IPS-11a (cell line): Measurements from ENCODE around the gene EIF4G1.

Experiments used
- H3K4me3 ChIP-seq: one replicate; pipeline ENCODE4 v1.5.1; 2013; ENCODE audit warnings: low read depth, low read length, control low read depth

The EIF4G1 gene

DNA sequence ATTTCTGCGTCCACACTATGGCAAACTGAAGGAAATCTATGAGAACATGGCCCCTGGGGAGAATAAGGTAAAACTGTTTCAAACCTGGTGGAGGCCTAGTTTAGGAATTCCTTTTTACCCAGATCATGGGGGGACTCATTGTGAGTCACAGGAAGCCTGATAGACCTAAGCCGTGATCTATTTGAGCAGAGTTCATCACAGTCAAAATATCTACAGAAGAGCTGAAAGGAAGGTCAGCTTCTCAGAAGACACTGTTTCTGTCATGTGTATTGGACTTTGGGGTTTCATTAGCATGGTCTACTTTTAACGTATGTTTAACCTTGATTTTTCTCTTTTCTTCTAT lies 14.1 kb upstream of the EIF4G1 start:
- peak overlapping the region; percentile 83 for H3K4me3 ChIP-seq

DNA sequence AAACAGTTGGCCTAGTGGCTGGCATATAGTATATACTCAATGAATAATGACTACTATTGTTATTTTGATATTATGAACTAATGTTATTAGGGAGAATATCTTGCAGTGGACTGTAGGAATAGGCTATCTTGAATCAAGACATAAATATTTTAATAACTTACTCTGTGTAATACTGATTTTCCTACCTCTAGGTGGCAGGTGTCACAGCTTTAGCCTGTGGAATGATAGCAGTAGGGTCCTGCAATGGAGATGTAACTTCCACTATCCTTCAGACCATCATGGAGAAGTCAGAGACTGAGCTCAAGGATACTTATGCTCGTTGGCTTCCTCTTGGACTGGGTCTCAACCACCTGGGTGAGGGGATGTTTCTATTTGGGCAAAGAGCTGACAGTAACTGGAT lies 8.8 kb upstream of the EIF4G1 start:
- no peak overlapping the region for H3K4me3 ChIP-seq

DNA sequence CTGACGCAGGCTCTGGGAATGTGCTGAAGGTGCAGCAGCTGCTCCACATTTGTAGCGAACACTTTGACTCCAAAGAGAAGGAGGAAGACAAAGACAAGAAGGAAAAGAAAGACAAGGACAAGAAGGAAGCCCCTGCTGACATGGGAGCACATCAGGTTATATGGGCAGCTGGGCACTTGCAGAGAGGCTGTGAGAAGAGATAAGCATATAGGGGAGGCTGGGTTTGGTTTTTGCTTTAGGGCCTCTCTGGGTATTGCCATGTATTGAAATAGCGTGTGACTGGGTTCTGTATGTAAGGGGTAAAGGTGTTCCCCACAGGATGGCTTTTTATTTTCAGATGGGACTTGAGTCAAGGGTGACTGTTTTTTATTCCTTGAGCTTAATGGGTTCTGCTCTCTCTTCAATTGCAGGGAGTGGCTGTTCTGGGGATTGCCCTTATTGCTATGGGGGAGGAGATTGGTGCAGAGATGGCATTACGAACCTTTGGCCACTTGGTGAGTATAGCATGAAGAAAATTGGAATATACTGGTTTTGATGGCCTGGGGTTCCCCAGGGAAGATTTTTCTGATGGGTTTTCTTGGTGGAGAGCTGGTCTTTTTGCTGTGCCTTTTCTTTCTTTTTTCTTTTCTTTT lies 7.9 kb upstream of the EIF4G1 start:
- no peak overlapping the region for H3K4me3 ChIP-seq

DNA sequence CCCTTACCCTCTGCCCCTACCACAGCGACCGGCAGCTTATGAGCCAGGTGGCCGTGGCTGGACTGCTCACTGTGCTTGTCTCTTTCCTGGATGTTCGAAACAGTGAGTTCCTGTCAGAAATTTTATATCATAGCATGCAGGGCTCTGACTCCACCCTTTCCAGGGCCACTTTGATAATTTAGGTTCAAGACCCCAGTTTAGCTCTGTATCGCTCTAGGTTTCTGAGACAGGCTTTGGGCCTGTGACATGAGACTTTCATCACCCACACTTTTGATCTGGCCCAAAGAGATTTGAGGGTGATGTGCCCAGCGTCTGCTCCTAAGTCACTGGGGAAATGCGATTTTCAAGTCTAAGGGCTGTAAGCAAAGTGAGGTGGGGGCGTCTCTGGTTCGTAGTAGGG lies 6.5 kb upstream of the EIF4G1 start:
- no peak overlapping the region for H3K4me3 ChIP-seq

DNA sequence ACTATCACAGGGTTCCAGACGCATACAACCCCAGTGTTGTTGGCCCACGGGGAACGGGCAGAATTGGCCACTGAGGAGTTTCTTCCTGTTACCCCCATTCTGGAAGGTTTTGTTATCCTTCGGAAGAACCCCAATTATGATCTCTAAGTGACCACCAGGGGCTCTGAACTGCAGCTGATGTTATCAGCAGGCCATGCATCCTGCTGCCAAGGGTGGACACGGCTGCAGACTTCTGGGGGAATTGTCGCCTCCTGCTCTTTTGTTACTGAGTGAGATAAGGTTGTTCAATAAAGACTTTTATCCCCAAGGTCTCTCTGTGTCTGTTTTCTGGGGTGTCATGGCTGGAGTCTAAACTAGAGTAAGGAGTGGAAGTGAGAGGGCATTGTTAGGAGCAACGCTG lies 5.7 kb upstream of the EIF4G1 start:
- H3K4me3 ChIP-seq, result no peak overlapping the region

DNA sequence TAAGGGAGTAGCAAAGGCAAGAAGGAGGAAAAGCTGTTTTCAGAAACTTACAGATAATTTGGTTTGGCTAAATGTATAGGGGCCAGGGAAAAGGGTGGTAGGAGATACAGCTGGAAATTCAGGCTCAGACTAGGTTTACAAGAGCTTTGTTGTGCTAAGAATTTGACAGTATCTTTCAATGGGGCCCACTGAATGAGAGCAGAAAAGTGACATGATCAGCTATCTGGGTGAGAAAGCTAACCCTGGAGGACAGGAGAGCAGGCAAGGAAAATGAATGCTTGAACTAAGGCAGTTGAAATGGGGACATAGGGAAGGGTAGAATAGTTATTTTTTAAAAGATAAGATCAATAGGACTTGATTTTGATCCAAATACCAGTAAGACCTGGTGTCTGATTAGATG lies 2.8 kb upstream of the EIF4G1 start:
- H3K4me3 ChIP-seq, result no peak overlapping the region

DNA sequence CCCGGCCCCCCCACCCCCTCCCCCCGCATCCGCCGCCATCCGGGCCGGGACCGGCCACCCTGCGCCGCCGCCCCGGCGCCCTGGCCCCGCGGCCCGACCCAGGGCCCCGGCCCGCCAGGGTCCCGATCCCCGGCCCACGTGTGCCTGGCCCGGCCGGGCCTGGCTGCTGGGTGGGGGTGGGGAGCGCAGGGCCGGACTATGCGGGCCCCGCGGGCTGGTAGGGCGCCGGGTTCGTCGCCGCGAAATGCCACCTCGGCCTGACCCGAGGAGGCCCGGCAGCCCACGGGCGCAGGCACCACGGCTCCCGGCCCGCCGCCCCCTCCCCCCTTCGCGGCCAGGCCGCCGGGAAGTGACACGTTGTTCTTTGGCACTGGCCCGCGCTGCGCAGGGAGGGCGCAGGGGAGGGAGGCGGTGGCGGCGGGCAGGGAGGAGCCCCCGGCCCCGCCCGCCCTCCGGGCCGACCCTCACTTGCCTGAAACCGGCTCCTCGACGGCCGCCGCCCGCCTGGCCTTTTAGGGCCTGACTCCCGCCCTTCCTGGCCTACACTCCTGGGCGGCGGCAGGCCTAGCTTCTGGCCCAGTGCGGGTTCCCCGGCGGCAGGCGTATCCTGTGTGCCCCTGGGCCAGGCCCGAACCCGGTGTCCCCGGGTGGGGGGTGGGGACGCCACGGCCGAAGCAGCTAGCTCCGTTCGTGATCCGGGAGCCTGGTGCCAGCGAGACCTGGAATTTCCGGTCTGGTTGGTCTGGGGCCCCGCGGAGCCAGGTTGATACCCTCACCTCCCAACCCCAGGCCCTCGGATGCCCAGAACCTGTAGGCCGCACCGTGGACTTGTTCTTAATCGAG lies 515 bp downstream of the EIF4G1 start:
- peak overlapping the region; percentile 81 for H3K4me3 ChIP-seq

DNA sequence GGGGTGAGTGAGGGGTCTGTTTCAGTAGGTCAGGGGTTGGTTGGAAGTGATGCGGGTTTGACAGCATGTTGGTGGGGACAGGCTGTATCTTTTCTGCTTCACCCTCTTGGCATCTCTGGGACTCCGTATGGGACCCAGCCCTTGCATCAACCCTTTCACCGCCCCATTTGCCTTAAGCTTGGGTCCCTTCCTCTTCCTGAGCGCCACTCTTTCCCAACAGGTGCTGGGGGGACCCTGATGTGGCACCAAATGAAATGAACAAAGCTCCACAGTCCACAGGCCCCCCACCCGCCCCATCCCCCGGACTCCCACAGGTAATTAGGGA lies 1.1 kb downstream of the EIF4G1 start:
- peak overlapping the region; percentile 81 for H3K4me3 ChIP-seq

DNA sequence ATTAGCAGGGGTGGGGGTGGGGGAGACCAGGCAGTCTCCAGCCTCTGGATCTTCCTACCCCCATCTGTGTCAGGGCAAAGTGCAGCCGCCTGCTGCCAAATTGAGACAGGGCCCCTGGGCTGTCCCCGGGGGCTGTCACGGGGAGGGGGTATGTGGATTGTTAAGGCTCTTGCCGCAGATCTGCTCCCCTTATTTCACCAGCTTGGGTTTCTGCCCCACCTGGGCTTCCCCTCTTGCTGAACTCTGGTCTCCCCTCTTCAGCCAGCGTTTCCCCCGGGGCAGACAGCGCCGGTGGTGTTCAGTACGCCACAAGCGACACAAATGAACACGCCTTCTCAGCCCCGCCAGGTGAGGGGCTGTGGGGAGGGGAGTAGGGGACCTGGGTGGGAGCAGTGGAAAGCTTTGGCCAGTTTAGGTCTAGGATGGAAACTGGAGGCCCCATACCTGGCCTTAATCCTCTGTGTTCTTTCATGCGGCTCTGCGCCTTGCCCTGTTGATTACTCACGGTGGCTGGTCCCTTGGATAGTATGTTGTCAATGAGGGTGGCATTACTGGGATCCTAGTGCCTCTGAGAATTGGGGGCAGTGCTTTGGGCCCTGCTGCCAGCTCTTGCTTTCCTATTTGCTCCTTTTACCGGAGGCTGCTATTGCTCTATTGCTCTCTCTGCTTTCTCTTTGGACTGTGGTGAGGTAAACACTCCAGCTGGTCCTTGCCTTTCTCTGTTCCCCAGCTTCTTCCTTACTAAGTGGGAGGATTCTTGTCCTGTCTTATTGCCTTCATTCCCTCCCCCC lies 1.7 kb downstream of the EIF4G1 start:
- peak overlapping the region; percentile 81 for H3K4me3 ChIP-seq

DNA sequence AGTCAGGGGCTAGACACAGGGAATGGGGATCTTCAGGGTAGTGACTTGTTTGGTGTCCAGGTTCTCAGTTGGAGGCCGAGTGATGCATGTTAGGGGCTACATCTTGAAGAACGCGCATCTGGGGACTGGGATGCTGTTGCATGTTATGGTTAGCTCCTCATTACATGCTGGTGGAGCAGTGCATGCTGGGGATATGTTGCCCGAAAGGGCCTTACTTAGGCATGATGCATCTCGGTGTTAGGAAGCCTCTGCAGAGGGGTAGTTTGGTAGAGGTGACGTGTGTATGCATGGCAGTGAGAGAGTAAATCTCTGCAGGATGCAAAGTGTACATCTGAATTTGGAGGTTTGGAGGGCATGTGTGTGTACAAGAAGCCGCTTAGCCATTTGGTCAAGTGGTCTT lies 2.4 kb downstream of the EIF4G1 start:
- no peak overlapping the region for H3K4me3 ChIP-seq

DNA sequence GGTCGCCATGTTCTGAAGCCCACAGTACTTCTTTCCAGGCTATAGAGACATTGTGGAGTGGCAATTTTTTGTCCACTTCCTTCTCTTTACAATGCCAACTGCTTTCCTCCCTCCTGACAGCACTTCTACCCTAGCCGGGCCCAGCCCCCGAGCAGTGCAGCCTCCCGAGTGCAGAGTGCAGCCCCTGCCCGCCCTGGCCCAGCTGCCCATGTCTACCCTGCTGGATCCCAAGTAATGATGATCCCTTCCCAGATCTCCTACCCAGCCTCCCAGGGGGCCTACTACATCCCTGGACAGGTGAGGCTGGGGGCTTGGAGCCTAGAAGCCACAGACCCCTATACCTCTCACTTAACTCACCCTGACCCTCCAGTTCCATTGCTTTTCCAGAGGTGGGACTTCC lies 2.8 kb downstream of the EIF4G1 start:
- H3K4me3 ChIP-seq, result no peak overlapping the region

DNA sequence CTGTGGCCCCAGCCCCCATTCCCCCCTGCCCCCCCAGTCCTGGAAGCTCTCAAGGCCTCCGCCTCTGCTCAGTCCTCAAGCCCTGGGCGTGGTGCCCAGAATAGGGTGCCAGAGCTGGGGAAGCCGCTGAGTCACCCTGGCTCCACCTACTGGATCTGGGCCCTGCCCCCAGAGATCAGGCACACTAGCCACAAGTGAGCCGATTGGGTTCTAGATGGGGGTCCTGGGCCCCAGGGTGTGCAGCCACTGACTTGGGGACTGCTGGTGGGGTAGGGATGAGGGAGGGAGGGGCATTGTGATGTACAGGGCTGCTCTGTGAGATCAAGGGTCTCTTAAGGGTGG lies 5.7 kb downstream of the EIF4G1 start:
- no peak overlapping the region for H3K4me3 ChIP-seq

DNA sequence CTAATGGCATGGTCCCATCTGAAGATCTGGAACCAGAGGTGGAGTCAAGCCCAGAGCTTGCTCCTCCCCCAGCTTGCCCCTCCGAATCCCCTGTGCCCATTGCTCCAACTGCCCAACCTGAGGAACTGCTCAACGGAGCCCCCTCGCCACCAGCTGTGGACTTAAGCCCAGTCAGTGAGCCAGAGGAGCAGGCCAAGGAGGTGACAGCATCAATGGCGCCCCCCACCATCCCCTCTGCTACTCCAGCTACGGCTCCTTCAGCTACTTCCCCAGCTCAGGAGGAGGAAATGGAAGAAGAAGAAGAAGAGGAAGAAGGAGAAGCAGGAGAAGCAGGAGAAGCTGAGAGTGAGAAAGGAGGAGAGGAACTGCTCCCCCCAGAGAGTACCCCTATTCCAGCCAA lies 7.3 kb downstream of the EIF4G1 start:
- H3K4me3 ChIP-seq, result no peak overlapping the region

DNA sequence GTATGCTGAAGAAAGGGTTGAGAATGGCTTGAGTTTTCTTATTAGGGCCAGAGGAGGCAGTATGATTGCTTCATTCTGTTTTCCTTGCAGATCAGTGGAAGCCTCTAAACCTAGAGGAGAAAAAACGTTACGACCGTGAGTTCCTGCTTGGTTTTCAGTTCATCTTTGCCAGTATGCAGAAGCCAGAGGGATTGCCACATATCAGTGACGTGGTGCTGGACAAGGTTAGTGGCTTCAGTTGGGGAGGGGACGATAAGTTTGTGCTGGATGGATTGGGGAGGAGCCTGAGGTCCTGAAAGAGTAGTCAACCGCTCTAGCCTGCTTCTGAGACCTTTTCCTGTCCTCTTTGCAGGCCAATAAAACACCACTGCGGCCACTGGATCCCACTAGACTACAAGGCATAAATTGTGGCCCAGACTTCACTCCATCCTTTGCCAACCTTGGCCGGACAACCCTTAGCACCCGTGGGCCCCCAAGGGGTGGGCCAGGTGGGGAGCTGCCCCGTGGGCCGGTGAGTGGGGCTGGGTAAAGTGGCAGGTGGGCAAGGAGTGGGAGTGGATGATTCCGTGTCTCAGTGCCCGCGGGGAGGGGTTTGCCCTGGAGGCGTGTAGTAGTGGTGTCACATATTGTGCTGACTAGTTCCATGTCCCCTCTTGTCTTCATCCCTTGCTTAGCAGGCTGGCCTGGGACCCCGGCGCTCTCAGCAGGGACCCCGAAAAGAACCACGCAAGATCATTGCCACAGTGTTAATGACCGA lies 8.5 kb downstream of the EIF4G1 start:
- no peak overlapping the region for H3K4me3 ChIP-seq

DNA sequence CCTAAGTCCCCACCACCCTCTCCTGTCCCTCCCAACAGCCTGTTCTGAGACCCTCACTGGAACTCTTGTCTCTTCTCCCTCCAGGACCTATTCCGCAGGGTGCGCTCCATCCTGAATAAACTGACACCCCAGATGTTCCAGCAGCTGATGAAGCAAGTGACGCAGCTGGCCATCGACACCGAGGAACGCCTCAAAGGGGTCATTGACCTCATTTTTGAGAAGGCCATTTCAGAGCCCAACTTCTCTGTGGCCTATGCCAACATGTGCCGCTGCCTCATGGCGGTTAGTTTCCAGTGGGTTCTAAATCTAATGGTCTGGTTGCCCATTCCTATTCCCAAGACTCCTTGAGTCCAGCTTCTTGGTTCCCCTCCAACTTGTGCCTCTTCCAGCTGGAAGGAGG lies 9.3 kb downstream of the EIF4G1 start:
- no peak overlapping the region for H3K4me3 ChIP-seq

DNA sequence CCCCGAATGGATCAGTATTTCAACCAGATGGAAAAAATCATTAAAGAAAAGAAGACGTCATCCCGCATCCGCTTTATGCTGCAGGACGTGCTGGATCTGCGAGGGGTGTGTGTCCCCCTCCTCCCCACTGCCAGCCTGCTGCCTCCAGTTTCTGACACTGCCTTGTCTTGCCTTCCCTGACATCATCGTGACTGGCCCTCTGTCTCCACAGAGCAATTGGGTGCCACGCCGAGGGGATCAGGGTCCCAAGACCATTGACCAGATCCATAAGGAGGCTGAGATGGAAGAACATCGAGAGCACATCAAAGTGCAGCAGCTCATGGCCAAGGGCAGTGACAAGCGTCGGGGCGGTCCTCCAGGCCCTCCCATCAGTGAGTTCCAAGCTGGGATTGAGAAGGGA lies 10.9 kb downstream of the EIF4G1 start:
- no peak overlapping the region for H3K4me3 ChIP-seq

DNA sequence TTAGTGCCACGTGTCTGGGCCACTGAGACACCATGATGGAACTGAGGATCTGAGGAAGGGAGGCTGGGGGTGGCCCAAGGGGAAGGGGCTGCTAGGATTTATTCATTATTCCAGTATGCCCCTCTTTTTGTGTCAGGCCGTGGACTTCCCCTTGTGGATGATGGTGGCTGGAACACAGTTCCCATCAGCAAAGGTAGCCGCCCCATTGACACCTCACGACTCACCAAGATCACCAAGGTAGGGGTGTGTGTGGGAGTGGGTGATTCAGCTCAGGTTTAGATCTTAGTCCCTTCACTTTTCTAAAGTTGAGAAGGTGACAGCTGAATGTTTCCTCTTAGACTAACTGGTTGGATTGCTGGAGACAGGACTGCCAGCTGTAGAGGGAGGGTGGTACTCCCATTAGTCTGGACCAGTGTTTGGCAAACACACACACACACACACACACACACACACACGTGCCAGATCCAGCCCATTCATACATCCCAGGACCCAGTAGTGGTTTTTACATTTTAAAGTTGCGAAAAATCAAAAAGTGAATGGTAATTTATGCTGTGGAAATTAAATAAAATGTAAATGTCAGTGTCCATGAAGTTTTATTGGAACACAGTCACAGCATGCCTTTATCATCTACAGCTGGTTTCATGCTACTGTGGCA lies 11.4 kb downstream of the EIF4G1 start:
- no peak overlapping the region for H3K4me3 ChIP-seq

DNA sequence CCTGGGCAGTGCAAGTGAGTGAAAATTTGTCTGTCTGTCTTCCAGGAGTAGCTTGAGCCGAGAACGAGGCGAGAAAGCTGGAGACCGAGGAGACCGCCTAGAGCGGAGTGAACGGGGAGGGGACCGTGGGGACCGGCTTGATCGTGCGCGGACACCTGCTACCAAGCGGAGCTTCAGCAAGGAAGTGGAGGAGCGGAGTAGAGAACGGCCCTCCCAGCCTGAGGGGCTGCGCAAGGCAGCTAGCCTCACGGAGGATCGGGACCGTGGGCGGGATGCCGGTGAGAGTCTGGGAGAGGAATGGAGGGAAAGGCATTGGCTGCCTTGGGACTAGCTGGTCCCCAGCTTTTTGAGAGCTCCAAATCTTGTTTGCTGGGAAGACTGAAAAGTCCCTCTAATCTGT lies 12.8 kb downstream of the EIF4G1 start:
- H3K4me3 ChIP-seq, result no peak overlapping the region

DNA sequence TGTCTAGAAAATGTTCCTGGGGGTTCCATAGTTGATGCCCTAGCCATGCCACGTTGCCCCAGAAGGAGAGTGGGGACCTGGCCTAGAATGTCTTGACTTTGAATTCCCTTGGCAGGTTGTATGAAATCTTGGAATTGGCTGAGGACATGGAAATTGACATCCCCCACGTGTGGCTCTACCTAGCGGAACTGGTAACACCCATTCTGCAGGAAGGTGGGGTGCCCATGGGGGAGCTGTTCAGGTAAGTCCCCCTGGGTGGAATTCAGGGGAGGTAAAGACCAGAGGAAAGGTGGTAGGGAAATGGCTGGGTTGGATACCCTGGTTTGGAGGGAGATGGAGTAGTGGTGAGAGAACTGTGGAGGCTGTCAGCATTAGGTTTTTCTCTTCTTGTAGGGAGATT lies 14.1 kb downstream of the EIF4G1 start:
- no peak overlapping the region for H3K4me3 ChIP-seq

DNA sequence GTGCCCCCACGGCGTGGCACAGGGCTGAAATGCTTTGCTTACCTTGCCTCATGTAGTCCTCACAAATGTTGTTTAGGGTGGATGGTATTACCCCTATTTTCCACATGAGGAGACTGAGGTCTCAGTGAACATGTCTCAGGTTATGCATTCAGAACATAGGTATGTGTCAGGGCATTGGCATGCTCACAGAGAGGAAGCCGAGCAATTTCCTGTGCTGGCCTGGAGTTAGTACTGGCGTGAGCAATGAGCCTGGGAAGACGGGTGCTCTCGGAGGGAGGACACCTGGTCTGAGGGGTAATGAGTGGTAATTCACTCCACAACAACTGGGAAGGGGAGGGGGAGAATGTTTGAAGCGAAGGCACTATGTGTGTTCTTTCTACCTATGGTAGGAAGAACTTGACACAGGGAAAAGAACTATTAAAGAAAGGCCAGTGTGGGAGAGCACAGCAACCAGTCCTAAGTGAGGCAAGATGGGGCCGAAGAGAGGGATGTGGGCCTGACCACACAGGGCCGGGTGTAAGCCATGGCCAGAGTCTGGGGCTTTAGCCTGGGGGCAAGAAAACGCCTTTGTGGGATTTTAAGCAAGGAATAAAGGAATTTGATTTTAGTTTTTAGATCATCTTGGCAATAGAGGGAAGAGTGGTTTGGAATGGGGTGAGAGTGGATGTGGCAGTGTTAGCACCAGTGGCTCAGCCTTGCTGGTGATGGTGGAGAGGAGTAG lies 18.1 kb downstream of the EIF4G1 start:
- H3K4me3 ChIP-seq, result no peak overlapping the region
